Measurements from ENCODE around the gene CACNA1D. TPM values are rescaled to one million over a fixed set of nuclear protein-coding genes. Genes with fewer than 3 reads are reported as not detected.

CACNA1D gene
- total RNA-seq, 1 experiment from 2014 or later = 1.1 TPM

DNA sequence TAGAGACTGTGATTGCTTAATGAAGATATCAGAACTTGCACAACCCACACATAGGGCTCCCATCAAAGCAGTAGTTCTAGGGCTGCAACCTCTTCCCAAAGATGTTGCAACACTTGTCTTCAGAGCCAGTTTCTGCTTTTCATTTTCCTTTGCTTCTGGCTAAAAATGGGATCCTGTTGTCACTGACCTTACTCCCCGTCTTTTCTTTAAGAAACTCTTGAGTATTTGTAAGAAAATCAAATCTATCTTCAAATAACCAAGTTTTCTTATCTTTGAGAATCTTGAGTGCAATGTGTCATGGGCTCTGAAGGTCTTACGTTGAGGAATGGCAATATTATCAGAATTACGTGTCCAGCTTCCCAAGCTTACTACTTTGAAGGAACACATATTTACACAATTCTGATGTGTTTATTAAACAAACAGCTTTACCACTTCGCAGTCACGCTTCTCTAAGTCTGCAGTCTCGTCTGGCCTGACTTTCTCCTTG is 24.1 kb downstream of the CACNA1D start:
- DNase-seq (ENCODE audit: low read depth, low spot score) (no peak), ATAC-seq (no peak)
- peaks cover 3% of the 10 kb centered on the region; the same call in 1 of the 2 replicates for H3K27me3 ChIP-seq (ENCODE audit: insufficient read depth, low read length)
- H3K4me2 ChIP-seq (ENCODE audit: low read length) = no peak overlapping the region
- no peak overlapping the region for H3K4me3 ChIP-seq (replicated peaks in 1 of 2; ENCODE audit: low read depth in 1 of 2, low read length in 2 of 2)
- TF ChIP-seq YY1 (IDR thresholded peaks at IDR 0.05; ENCODE audit: extremely low read depth, insufficient replicate concordance, low read depth, low read length) = no peak
- TF ChIP-seq, protein P1, sequence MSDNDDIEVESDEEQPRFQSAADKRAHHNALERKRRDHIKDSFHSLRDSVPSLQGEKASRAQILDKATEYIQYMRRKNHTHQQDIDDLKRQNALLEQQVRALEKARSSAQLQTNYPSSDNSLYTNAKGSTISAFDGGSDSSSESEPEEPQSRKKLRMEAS (IDR thresholded peaks at IDR 0.05) = no peak
- no peaks in the 10 kb centered on the region for H3K4me1 ChIP-seq (ENCODE audit: control insufficient read depth in 1 of 2, insufficient read depth in 2 of 2, low read length in 2 of 2)
- POLR2A ChIA-PET = no interaction called here
- no peaks in the 10 kb centered on the region for H3K9me3 ChIP-seq (ENCODE audit: control insufficient read depth in 1 of 2, insufficient read depth in 1 of 2, low read depth in 1 of 2, low read length in 2 of 2)
- H3K9me2 ChIP-seq (ENCODE audit: insufficient read depth) = no peaks in the 10 kb centered on the region
- RAD21 ChIA-PET (ENCODE audit: low non-redundant PET in 1 of 2, low total read pairs in 2 of 2, uncharacterized antibody in 2 of 2, unreplicated experiment in 2 of 2) = no interaction called here
- H3K79me2 ChIP-seq (ENCODE audit: insufficient read depth, low read length) = no peaks in the 10 kb centered on the region
- H4K20me1 ChIP-seq (ENCODE audit: insufficient read depth) = no peaks in the 10 kb centered on the region
- no TSS peak for BruUV-seq (replicated peaks)
- intact Hi-C loops (cut with micrococcal nuclease) = no loop called here
- no peak overlapping the region for H2AFZ ChIP-seq (ENCODE audit: low read depth, low read length, poor library complexity, severe bottlenecking)
- H3K36me3 ChIP-seq (ENCODE audit: control insufficient read depth in 1 of 2, insufficient read depth in 2 of 2, low read length in 2 of 2) = no peaks in the 10 kb centered on the region
- CTCF ChIA-PET = interaction anchor here (1.0 kb wide), 1 partner anchor 15 kb away, joined by 3 read pairs; no protein-coding TSS in a partner anchor
- no peak overlapping the region for H3K9ac ChIP-seq (ENCODE audit: low read length)
- H3K27ac ChIP-seq (ENCODE audit: low read depth, low read length) = no peak overlapping the region

DNA sequence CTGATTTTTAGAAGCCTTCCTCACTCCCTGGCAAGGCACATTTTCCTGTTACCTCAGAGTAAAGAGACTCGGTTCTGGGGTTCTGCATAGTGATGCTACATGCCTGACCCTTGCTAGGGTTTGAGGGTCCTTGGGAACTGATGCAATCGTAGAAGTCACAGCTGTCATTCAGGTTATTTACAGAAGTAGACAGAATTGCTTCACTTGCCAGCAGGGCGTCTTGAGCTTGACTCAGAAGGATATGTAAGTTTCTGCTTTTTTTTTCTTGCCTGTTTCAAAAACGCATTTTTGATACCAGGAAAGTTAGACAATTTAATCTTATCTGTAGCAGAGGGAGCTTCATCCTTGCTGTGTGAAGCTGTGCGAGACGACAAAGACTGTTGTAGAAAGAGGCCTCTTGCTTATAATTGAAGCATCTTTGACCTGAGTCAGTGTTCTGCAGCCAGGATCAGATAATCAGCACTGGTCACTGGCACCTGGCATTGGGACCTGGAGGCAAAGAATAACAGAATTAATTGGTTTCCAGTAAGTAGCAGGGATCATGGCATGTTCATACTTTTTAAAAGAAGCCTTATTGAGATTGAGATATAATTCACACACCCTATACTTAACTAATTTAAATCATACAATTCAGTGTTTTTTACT is 24.8 kb downstream of the CACNA1D start:
- H2AFZ ChIP-seq (ENCODE audit: low read depth, low read length, poor library complexity, severe bottlenecking) = no peak overlapping the region
- H3K4me3 ChIP-seq (replicated peaks in 1 of 2; ENCODE audit: low read depth in 1 of 2, low read length in 2 of 2) = no peak overlapping the region
- no peaks in the 10 kb centered on the region for H3K4me1 ChIP-seq (ENCODE audit: control insufficient read depth in 1 of 2, insufficient read depth in 2 of 2, low read length in 2 of 2)
- peaks cover 3% of the 10 kb centered on the region; the same call in 1 of the 2 replicates for H3K27me3 ChIP-seq (ENCODE audit: insufficient read depth, low read length)
- H3K4me2 ChIP-seq (ENCODE audit: low read length) = no peak overlapping the region
- no peak overlapping the region for H3K9ac ChIP-seq (ENCODE audit: low read length)
- POLR2A ChIA-PET = no interaction called here
- RAD21 ChIA-PET (ENCODE audit: low non-redundant PET in 1 of 2, low total read pairs in 2 of 2, uncharacterized antibody in 2 of 2, unreplicated experiment in 2 of 2) = no interaction called here
- H3K36me3 ChIP-seq (ENCODE audit: control insufficient read depth in 1 of 2, insufficient read depth in 2 of 2, low read length in 2 of 2) = no peaks in the 10 kb centered on the region
- intact Hi-C loops (cut with micrococcal nuclease) = no loop called here
- BruUV-seq (replicated peaks) = no TSS peak
- no peak for ATAC-seq
- H3K9me2 ChIP-seq (ENCODE audit: insufficient read depth) = no peaks in the 10 kb centered on the region
- no peak for TF ChIP-seq SP1 (IDR thresholded peaks at IDR 0.05; ENCODE audit: low read depth)
- TF ChIP-seq, protein P2, sequence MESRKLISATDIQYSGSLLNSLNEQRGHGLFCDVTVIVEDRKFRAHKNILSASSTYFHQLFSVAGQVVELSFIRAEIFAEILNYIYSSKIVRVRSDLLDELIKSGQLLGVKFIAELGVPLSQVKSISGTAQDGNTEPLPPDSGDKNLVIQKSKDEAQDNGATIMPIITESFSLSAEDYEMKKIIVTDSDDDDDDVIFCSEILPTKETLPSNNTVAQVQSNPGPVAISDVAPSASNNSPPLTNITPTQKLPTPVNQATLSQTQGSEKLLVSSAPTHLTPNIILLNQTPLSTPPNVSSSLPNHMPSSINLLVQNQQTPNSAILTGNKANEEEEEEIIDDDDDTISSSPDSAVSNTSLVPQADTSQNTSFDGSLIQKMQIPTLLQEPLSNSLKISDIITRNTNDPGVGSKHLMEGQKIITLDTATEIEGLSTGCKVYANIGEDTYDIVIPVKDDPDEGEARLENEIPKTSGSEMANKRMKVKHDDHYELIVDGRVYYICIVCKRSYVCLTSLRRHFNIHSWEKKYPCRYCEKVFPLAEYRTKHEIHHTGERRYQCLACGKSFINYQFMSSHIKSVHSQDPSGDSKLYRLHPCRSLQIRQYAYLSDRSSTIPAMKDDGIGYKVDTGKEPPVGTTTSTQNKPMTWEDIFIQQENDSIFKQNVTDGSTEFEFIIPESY (IDR thresholded peaks at IDR 0.05; ENCODE audit: extremely low read depth, insufficient replicate concordance, low read length) = no peak
- TF ChIP-seq EGR1 (IDR thresholded peaks at IDR 0.05; ENCODE audit: low read depth) = no peak
- no peak for TF ChIP-seq JUND (IDR thresholded peaks at IDR 0.05)
- TF ChIP-seq EZH2phosphoT487 (IDR thresholded peaks at IDR 0.05; ENCODE audit: borderline replicate concordance) = no peak
- no peak for TF ChIP-seq ZNF274 (IDR thresholded peaks at IDR 0.05; ENCODE audit: low read depth, low read length)
- no peak for TF ChIP-seq EZH2 (IDR thresholded peaks at IDR 0.05)
- no peak for TF ChIP-seq ELF1 (IDR thresholded peaks at IDR 0.05; ENCODE audit: borderline replicate concordance, low read depth)
- TF ChIP-seq, protein P3, sequence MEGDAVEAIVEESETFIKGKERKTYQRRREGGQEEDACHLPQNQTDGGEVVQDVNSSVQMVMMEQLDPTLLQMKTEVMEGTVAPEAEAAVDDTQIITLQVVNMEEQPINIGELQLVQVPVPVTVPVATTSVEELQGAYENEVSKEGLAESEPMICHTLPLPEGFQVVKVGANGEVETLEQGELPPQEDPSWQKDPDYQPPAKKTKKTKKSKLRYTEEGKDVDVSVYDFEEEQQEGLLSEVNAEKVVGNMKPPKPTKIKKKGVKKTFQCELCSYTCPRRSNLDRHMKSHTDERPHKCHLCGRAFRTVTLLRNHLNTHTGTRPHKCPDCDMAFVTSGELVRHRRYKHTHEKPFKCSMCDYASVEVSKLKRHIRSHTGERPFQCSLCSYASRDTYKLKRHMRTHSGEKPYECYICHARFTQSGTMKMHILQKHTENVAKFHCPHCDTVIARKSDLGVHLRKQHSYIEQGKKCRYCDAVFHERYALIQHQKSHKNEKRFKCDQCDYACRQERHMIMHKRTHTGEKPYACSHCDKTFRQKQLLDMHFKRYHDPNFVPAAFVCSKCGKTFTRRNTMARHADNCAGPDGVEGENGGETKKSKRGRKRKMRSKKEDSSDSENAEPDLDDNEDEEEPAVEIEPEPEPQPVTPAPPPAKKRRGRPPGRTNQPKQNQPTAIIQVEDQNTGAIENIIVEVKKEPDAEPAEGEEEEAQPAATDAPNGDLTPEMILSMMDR (IDR thresholded peaks at IDR 0.05 in 2 of 3, conservative IDR thresholded peaks at IDR 0.05 in 1 of 3; ENCODE audit: borderline replicate concordance in 1 of 3, insufficient read depth in 1 of 3, low read depth in 2 of 3, low read length in 2 of 3) = no peak
- TF ChIP-seq, protein P1 (IDR thresholded peaks at IDR 0.05) = no peak
- TF ChIP-seq SIN3A (IDR thresholded peaks at IDR 0.05; ENCODE audit: low read depth) = no peak
- TF ChIP-seq CBX3 (IDR thresholded peaks at IDR 0.05; ENCODE audit: low read depth) = no peak
- TF ChIP-seq FOSL1 (IDR thresholded peaks at IDR 0.05; ENCODE audit: low read depth) = no peak
- H3K9me3 ChIP-seq (ENCODE audit: control insufficient read depth in 1 of 2, insufficient read depth in 1 of 2, low read depth in 1 of 2, low read length in 2 of 2) = no peaks in the 10 kb centered on the region
- H3K79me2 ChIP-seq (ENCODE audit: insufficient read depth, low read length) = no peaks in the 10 kb centered on the region
- no peak for DNase-seq (ENCODE audit: low read depth, low spot score)
- CTCF ChIA-PET = interaction anchor here (1.0 kb wide), 1 partner anchor 15 kb away, joined by 3 read pairs; no protein-coding TSS in a partner anchor
- H4K20me1 ChIP-seq (ENCODE audit: insufficient read depth) = no peaks in the 10 kb centered on the region
- no peak overlapping the region for H3K27ac ChIP-seq (ENCODE audit: low read depth, low read length)

All from HCT116 (cell line).